HepG2 (cell line): ENCODE results near the gene IPMK. TPM values are rescaled to one million over a fixed set of nuclear protein-coding genes. Genes with fewer than 3 reads are reported as not detected.

ENCODE experiments used
- ATAC-seq: fragments of 200-7000 bp; cut with Tn5 transposase; 3 replicates; pipeline ENCODE4 v1.9.1; 2020; ENCODE audit warnings: mild to moderate bottlenecking, moderate library complexity
- BruUV-seq: library from RNA; stranded (reverse); fragments of 400-500 nt; replicated peaks from 2 replicates; lab custom pipeline; 2021; lab: Mats Ljungman, UMichigan
- CTCF ChIA-PET: fragments of 300-600 bp; formaldehyde crosslinking; extraction: SDS; loops from one replicate; lab custom pipeline; 2021; ENCODE audit warnings: low total read pairs, inconsistent platforms, low intra/inter-chr PET ratio; lab: Yijun Ruan, JAX
- POLR2A ChIA-PET: fragments of 350-600 bp; sonication (Branson Sonifier 250); formaldehyde crosslinking; loops from one replicate; lab custom pipeline; 2020; ENCODE audit warnings: antibody characterized with exemption, inconsistent platforms; lab: Yijun Ruan, JAX
- DNase-seq: peaks from one replicate; pipeline ENCODE4 v3.0.0-alpha.2; 2015; ENCODE audit warnings: low spot score
- FAIRE-seq: peaks from 3 replicates; lab custom pipeline; 2011; peaks lifted over from hg19 to GRCh38; lab: Jason Lieb, UNC
- H2AFZ ChIP-seq: one replicate; pipeline ENCODE4 v1.6.1; 2011; ENCODE audit warnings: low read length, inconsistent platforms
- H3K27ac ChIP-seq: fragments of 300-600 bp; 3 replicates; pipeline ENCODE4 v1.8.0; 2011; ENCODE audit warnings: mixed run types, mild to moderate bottlenecking, mixed read lengths, low read length, inconsistent platforms; ENCODE audit not compliant: insufficient read depth; ENCODE audit errors: extremely low read length
- H3K27me3 ChIP-seq, 2 experiments: fragments of 200-600 bp in 1 of 2; 2 replicates in 1 of 2; 3 replicates in 1 of 2; pipeline versions ENCODE4 v1.6.0 to v1.8.0; 2011; ENCODE audit warnings: low read length in 2 of 2, mild to moderate bottlenecking in 2 of 2, moderate library complexity in 2 of 2, inconsistent platforms in 1 of 2; ENCODE audit not compliant: insufficient read depth in 2 of 2, control insufficient read depth in 1 of 2
- H3K36me3 ChIP-seq, 2 experiments: fragments of 200-600 bp in 1 of 2; replicated peaks in 1 of 2; 2 replicates in 1 of 2; 3 replicates in 1 of 2; pipeline versions ENCODE4 v1.5.1 to v1.8.0; 2011; ENCODE audit warnings: low read length in 2 of 2, inconsistent platforms in 1 of 2; ENCODE audit not compliant: insufficient read depth in 2 of 2, control insufficient read depth in 1 of 2
- H3K4me1 ChIP-seq: 2 replicates; pipeline ENCODE4 v1.5.1; 2012; ENCODE audit warnings: low read length, inconsistent platforms; ENCODE audit not compliant: insufficient read depth
- H3K4me2 ChIP-seq: 2 replicates; pipeline ENCODE4 v1.6.0; 2011; ENCODE audit warnings: low read depth, low read length, inconsistent platforms
- H3K4me3 ChIP-seq, 3 experiments: fragments of 200-600 bp in 1 of 3; sonication (generic), shearing (Covaris generic) in 1 of 3; replicated peaks in 1 of 3; 2 replicates each; pipeline ENCODE4 v1.5.1; 2011 to 2016; ENCODE audit warnings: low read length in 3 of 3, inconsistent platforms in 2 of 3, low read depth in 2 of 3, mild to moderate bottlenecking in 2 of 3, control low read depth in 1 of 3, mixed read lengths in 1 of 3; ENCODE audit not compliant: insufficient read depth in 1 of 3
- H3K79me2 ChIP-seq: one replicate; pipeline ENCODE4 v1.6.1; 2011; ENCODE audit warnings: low read length, inconsistent platforms; ENCODE audit not compliant: insufficient read depth
- H3K9ac ChIP-seq: 2 replicates; pipeline ENCODE4 v1.6.0; 2011; ENCODE audit warnings: mild to moderate bottlenecking, low read depth, low read length, inconsistent platforms; ENCODE audit not compliant: insufficient read depth
- H3K9me3 ChIP-seq: 2 replicates; pipeline ENCODE4 v1.5.1; 2012; ENCODE audit warnings: mild to moderate bottlenecking, low read length
- H4K20me1 ChIP-seq: 2 replicates; pipeline ENCODE4 v1.6.0; 2011; ENCODE audit warnings: inconsistent platforms, mild to moderate bottlenecking, low read length, moderate library complexity; ENCODE audit not compliant: insufficient read depth
- ARHGAP35 ChIP-seq: sonication (generic); formaldehyde crosslinking; IDR thresholded peaks from 2 replicates; pipeline ENCODE4 v1.9.0; 2022; ENCODE audit warnings: mild to moderate bottlenecking, inconsistent platforms, moderate library complexity, missing genetic modification reagents, borderline replicate concordance
- CEBPG ChIP-seq: IDR thresholded peaks from 2 replicates; pipeline ENCODE4 v1.6.1; 2016
- EHMT2 ChIP-seq: fragments of 200-600 bp; sonication (generic); IDR thresholded peaks from 2 replicates; pipeline ENCODE4 v1.7.0; 2017; ENCODE audit warnings: antibody characterized with exemption, low read depth, low read length, borderline replicate concordance
- GMEB1 ChIP-seq: sonication (generic); formaldehyde crosslinking; IDR thresholded peaks from 2 replicates; pipeline ENCODE4 v1.5.1; 2020; ENCODE audit warnings: missing genetic modification reagents, mild to moderate bottlenecking, borderline replicate concordance
- MXD3 ChIP-seq: IDR thresholded peaks from 2 replicates; pipeline ENCODE4 v1.6.1; 2016; ENCODE audit warnings: mild to moderate bottlenecking, missing biosample characterization, missing genetic modification reagents
- NCOA5 ChIP-seq: sonication (generic); formaldehyde crosslinking; IDR thresholded peaks from 2 replicates; pipeline ENCODE4 v1.4.0; 2020; ENCODE audit warnings: missing genetic modification reagents
- POGK ChIP-seq: sonication (generic); formaldehyde crosslinking; conservative IDR thresholded peaks from 2 replicates; pipeline ENCODE4 v1.8.0; 2022; ENCODE audit warnings: mild to moderate bottlenecking, moderate library complexity, missing genetic modification reagents
- SALL1 ChIP-seq: sonication (generic); formaldehyde crosslinking; IDR thresholded peaks from 2 replicates; pipeline ENCODE4 v1.8.0; 2022; ENCODE audit warnings: mild to moderate bottlenecking, missing genetic modification reagents
- ZFP36 ChIP-seq: fragments of 150-350 bp; IDR thresholded peaks from 2 replicates; pipeline ENCODE4 v1.6.1; 2018; ENCODE audit warnings: borderline replicate concordance, low read length, low read depth; ENCODE audit not compliant: partially characterized antibody
- ZNF800 ChIP-seq: sonication (generic); formaldehyde crosslinking; IDR thresholded peaks from 2 replicates; pipeline ENCODE4 v1.4.0; 2020; ENCODE audit warnings: missing genetic modification reagents
- WGBS: methylation state at CpG from one replicate; pipeline ENCODE4 v1.1.6; 2017; ENCODE audit warnings: low lambda C conversion rate; 5-methylcytosine and 5-hydroxymethylcytosine counted together
- in situ Hi-C: cut with HindIII; loops from 2 replicates; pipeline ENCODE4 v1.10.0; 2017; ENCODE audit warnings: low pct_unique_long_range_greater_than_20kb; ENCODE audit not compliant: extremely low pct_ligation_motif_present
- intact Hi-C: fragments of 100-400 bp; cut with micrococcal nuclease; formaldehyde crosslinking; loops from one replicate; pipeline ENCODE4 v1.10.0; 2022; ENCODE audit not compliant: unreplicated experiment
- polyA plus RNA-seq, 8 experiments: library from polyadenylated mRNA; depleted of rRNA in 3 of 8; stranded (reverse) in 7 of 8; unstranded in 1 of 8; fragments of >200 nt; fragmentation: Illumina TruSeq in 4 of 8; extraction: Trizol in 4 of 8; gene quantifications; 2 replicates each; pipeline versions ENCODE4 v1.2.1 to v1.2.3, GENCODE V29; 2011 to 2016; ENCODE audit warnings: low read depth in 4 of 8, missing spikeins in 1 of 8, mixed read lengths in 1 of 8; ENCODE audit not compliant: insufficient read depth in 1 of 8
- total RNA-seq, 5 experiments: library from RNA; depleted of rRNA; stranded (reverse); fragments of >200 nt; fragmentation: Illumina TruSeq; extraction: Trizol; gene quantifications; 2 replicates each; pipeline ENCODE4 v1.2.3, GENCODE V29; 2016; ENCODE audit warnings: low read depth in 1 of 5

The IPMK gene
- total and polyA plus RNA-seq, 2 of the 13 experiments (the other 11 are each of a cell fraction or from before 2014, with no cell fraction given) = 2.7 to 3.9 TPM

- Histone ChIP-seq H3K36me3 (peaks cover 7 to 11% of the 10 kb centered on the region in 2 experiments; a peak in 3 of 5 replicates), H3K9me3 (no peaks in the 10 kb centered on the region), H3K27ac (no peak overlapping the region), H3K27me3 (no peaks in the 10 kb centered on the region; a peak in 1 of 5 replicates), H2AFZ (no peak overlapping the region), H3K79me2 (no peaks in the 10 kb centered on the region), H3K9ac (no peak overlapping the region), H3K4me2 (no peak overlapping the region), H3K4me3 (no peak overlapping the region), H3K4me1 (no peaks in the 10 kb centered on the region), H4K20me1 (no peaks in the 10 kb centered on the region; the same call in 1 of the 2 replicates)
- DNase-seq (no peak), FAIRE-seq (no peak), ATAC-seq (no peak)
- in situ Hi-C loops (no loop called here), intact Hi-C loops (loop anchor here (5.0 kb wide), 1 partner anchor 50 kb away; the partner anchor contains the start of genes CISD1 and IPMK)
- WGBS = 89% methylated on average over 4 of the region's 4 CpGs
- ChIA-PET POLR2A (no interaction called here), CTCF (no interaction called here)
- BruUV-seq = no TSS peak
- no peak for TF ChIP-seq MXD3
- no peak for TF ChIP-seq ARHGAP35 (CRISPR knock-in tag)
- TF ChIP-seq NCOA5 (CRISPR knock-in tag) = no peak
- TF ChIP-seq POGK (CRISPR knock-in tag) = no peak
- TF ChIP-seq ZFP36 = no peak
- TF ChIP-seq CEBPG = no peak
- TF ChIP-seq EHMT2 = no peak
- TF ChIP-seq SALL1 (CRISPR knock-in tag) = no peak
- no peak for TF ChIP-seq GMEB1 (CRISPR knock-in tag)
- no peak for TF ChIP-seq ZNF800 (CRISPR knock-in tag)
These were observed 50.1 kb downstream of the IPMK start for GRCh38 chr10:58217612-58218011.
